KMS-11 (cell line): ENCODE results near the gene CENPX.

Experiments
- H2AFZ ChIP-seq: fragments of 200-600 bp; sonication (generic); 2 replicates; pipeline ENCODE4 v1.6.1; 2016; ENCODE audit warnings: antibody characterized with exemption, mixed run types, low read depth
- H3K27ac ChIP-seq: fragments of 200-600 bp; sonication (generic); 2 replicates; pipeline ENCODE4 v1.6.1; 2016; ENCODE audit warnings: mild to moderate bottlenecking, mixed run types
- H3K27me3 ChIP-seq: fragments of 200-600 bp; sonication (generic); 2 replicates; pipeline ENCODE4 v1.6.1; 2017; ENCODE audit warnings: mild to moderate bottlenecking, low read depth, mixed run types, moderate library complexity; ENCODE audit not compliant: insufficient read depth
- H3K36me3 ChIP-seq: fragments of 200-600 bp; sonication (generic); 2 replicates; pipeline ENCODE4 v1.6.1; 2017; ENCODE audit warnings: mild to moderate bottlenecking, mixed run types; ENCODE audit not compliant: insufficient read depth
- H3K4me1 ChIP-seq: fragments of 200-600 bp; sonication (generic); 2 replicates; pipeline ENCODE4 v1.6.1; 2016; ENCODE audit warnings: mild to moderate bottlenecking, low read depth, mixed run types; ENCODE audit not compliant: poor library complexity, severe bottlenecking
- H3K4me2 ChIP-seq: fragments of 200-600 bp; sonication (generic); 2 replicates; pipeline ENCODE4 v1.7.0; 2016; ENCODE audit warnings: mild to moderate bottlenecking, mixed run types
- H3K4me3 ChIP-seq: fragments of 200-600 bp; sonication (generic); IDR thresholded peaks from 2 replicates; pipeline ENCODE4 v1.6.1; 2017; ENCODE audit warnings: low read depth, low read length, mixed read lengths; ENCODE audit not compliant: insufficient read depth
- H3K79me2 ChIP-seq: fragments of 200-600 bp; sonication (generic); 2 replicates; pipeline ENCODE4 v1.6.1; 2016; ENCODE audit warnings: low read depth, mixed run types; ENCODE audit not compliant: insufficient read depth
- H3K9ac ChIP-seq: fragments of 200-600 bp; sonication (generic); 2 replicates; pipeline ENCODE4 v1.6.1; 2016; ENCODE audit warnings: mild to moderate bottlenecking, mixed run types
- H4K20me1 ChIP-seq: fragments of 200-600 bp; sonication (generic); 2 replicates; pipeline ENCODE4 v1.6.1; 2016; ENCODE audit warnings: mild to moderate bottlenecking, mixed run types; ENCODE audit not compliant: insufficient read depth
- TF ChIP-seq, protein P1 (sequence below): fragments of 200-600 bp; sonication (generic); conservative IDR thresholded peaks from 2 replicates; pipeline ENCODE4 v1.6.1; 2017; ENCODE audit warnings: low read depth, mild to moderate bottlenecking, antibody characterized with exemption, low read length, moderate library complexity, mixed read lengths

Gene CENPX

GRCh38 chr17:82064433-82065192 is 41.9 kb upstream of the CENPX start:
- no peak overlapping the region for H2AFZ ChIP-seq
- peaks cover 14% of the 10 kb centered on the region for H3K4me1 ChIP-seq
- H3K79me2 ChIP-seq: peaks cover 13% of the 10 kb centered on the region
- H3K4me2 ChIP-seq: peak overlapping the region; percentile 98
- H4K20me1 ChIP-seq: no peaks in the 10 kb centered on the region
- no peak overlapping the region for H3K4me3 ChIP-seq
- TF ChIP-seq, protein P1, sequence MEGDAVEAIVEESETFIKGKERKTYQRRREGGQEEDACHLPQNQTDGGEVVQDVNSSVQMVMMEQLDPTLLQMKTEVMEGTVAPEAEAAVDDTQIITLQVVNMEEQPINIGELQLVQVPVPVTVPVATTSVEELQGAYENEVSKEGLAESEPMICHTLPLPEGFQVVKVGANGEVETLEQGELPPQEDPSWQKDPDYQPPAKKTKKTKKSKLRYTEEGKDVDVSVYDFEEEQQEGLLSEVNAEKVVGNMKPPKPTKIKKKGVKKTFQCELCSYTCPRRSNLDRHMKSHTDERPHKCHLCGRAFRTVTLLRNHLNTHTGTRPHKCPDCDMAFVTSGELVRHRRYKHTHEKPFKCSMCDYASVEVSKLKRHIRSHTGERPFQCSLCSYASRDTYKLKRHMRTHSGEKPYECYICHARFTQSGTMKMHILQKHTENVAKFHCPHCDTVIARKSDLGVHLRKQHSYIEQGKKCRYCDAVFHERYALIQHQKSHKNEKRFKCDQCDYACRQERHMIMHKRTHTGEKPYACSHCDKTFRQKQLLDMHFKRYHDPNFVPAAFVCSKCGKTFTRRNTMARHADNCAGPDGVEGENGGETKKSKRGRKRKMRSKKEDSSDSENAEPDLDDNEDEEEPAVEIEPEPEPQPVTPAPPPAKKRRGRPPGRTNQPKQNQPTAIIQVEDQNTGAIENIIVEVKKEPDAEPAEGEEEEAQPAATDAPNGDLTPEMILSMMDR: no peak
- peak overlapping the region; percentile 46 for H3K27ac ChIP-seq
- H3K36me3 ChIP-seq: peaks cover 10% of the 10 kb centered on the region
- H3K9ac ChIP-seq: peak overlapping the region; percentile 85
- H3K27me3 ChIP-seq: no peaks in the 10 kb centered on the region

DNA sequence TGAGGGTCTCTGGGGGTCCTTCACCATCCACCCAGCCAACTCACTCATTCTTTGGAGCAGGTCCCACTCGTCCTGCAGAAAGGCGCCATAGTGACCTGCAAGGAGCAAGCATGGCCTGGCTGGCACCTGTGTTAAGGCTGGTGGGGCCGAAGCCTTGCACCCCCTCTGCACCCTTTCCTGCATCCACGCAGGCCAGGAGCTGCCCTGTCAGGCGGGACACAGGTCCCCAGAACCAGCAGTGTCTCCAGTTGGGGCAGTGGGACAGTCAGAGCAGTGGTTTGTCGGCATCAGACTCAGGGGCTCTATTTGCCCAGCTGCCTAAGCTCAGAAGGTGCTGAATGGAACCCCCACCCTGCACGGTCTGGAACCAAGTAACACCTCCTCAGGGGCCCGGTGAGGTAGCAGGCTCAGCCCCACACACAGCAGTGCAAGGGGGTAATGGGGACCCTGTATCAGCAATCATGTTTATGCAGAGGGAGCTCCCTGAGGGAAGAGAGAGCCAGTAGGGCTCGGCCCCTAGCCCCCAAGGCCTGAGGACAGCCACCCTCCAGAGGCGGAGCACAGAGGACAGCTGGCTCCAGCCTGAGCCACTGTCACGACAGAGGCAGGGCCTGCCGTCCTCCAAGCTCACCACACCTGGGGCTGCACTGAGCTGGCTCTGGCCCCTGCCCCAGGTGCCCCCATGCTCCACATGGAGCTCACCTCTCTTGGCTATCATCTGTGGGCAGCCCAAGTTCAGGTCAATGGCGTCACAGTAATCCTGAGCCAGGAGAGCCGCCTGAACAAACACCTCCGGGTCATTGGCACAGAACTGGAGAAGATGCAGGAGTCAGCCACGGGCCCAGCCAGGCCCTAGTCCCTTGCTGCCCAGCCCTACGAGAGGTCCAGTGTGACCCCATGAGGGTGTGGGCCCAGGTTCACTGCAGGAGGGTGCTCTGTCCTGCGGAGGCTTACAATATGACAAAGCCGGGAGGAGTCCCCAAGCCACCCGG is 41.0 kb upstream of the CENPX start:
- H3K27ac ChIP-seq: peak overlapping the region; percentile 46; the same call in 1 of the 2 replicates
- H3K27me3 ChIP-seq: no peaks in the 10 kb centered on the region
- TF ChIP-seq, protein P1: no peak
- no peaks in the 10 kb centered on the region for H4K20me1 ChIP-seq
- peak overlapping the region; percentile 98 for H3K4me2 ChIP-seq
- H3K4me1 ChIP-seq: peaks cover 14% of the 10 kb centered on the region
- H3K79me2 ChIP-seq: peaks cover 13% of the 10 kb centered on the region
- no peak overlapping the region for H3K4me3 ChIP-seq
- peaks cover 10% of the 10 kb centered on the region for H3K36me3 ChIP-seq
- no peak overlapping the region for H2AFZ ChIP-seq
- H3K9ac ChIP-seq: peak overlapping the region; percentile 85; the same call in 1 of the 2 replicates

DNA sequence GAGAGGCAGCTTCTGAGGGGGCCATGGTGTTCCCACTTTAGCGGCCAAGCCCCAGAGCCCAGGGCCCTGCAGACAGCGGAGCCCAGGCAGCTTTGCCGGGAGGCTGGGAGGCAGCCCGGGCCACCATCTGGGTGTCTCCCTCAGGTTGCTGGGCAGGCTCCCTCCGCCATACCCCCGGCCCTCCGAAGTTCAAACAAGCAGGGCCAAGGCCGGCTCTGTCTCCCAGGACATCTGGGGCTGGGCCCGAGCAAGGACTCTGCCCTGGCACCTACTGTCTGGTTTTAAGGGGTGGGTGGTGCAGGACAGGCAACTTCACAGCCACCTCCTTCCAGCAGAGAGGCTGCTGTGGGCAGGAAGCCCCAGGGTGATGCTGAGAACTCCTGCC is 40.3 kb upstream of the CENPX start:
- no peak overlapping the region for H3K4me2 ChIP-seq
- TF ChIP-seq, protein P1: no peak
- no peak overlapping the region for H3K4me3 ChIP-seq
- no peak overlapping the region for H3K9ac ChIP-seq
- H3K27ac ChIP-seq: no peak overlapping the region
- H3K4me1 ChIP-seq: peaks cover 14% of the 10 kb centered on the region
- H3K36me3 ChIP-seq: peaks cover 10% of the 10 kb centered on the region
- peaks cover 13% of the 10 kb centered on the region for H3K79me2 ChIP-seq
- no peak overlapping the region for H2AFZ ChIP-seq
- no peaks in the 10 kb centered on the region for H3K27me3 ChIP-seq
- no peaks in the 10 kb centered on the region for H4K20me1 ChIP-seq

GRCh38 chr17:82062076-82062983 is 39.7 kb upstream of the CENPX start:
- Histone ChIP-seq H3K4me2 (no peak overlapping the region), H2AFZ (no peak overlapping the region), H3K4me1 (peaks cover 14% of the 10 kb centered on the region), H3K4me3 (no peak overlapping the region), H4K20me1 (no peaks in the 10 kb centered on the region), H3K36me3 (peaks cover 10% of the 10 kb centered on the region), H3K27ac (no peak overlapping the region), H3K9ac (no peak overlapping the region), H3K79me2 (peaks cover 13% of the 10 kb centered on the region), H3K27me3 (no peaks in the 10 kb centered on the region)
- TF ChIP-seq, protein P1: no peak
